HEK293T (cell line): ENCODE data around the gene USP50.
"Not testable (repeated sequence)": the region's sequence is repeated elsewhere in the genome, so short reads cannot be mapped to it uniquely, and the experiment has no call there.

Experiments used
- CTCF ChIA-PET: fragments of 350-600 bp; formaldehyde crosslinking; extraction: SDS; loops from one replicate; lab custom pipeline; 2021; ENCODE audit warnings: antibody characterized with exemption, inconsistent platforms; lab: Yijun Ruan, JAX
- POLR2A ChIA-PET: fragments of 350-600 bp; formaldehyde crosslinking; extraction: SDS; loops from one replicate; lab custom pipeline; 2020; ENCODE audit warnings: antibody characterized with exemption, inconsistent platforms; lab: Yijun Ruan, JAX
- DNase-seq: peaks from one replicate; pipeline ENCODE4 v3.0.0; 2012; ENCODE audit warnings: mixed read lengths; ENCODE audit errors: extremely low spot score
- ARNT ChIP-seq: fragments of 450-650 bp; IDR thresholded peaks from 2 replicates; pipeline ENCODE4 v1.6.1; 2017; ENCODE audit warnings: mild to moderate bottlenecking
- BHLHE40 ChIP-seq: fragments of 450-650 bp; IDR thresholded peaks from 2 replicates; pipeline ENCODE4 v1.6.1; 2016; ENCODE audit warnings: mild to moderate bottlenecking, moderate library complexity, borderline replicate concordance
- CTBP1 ChIP-seq: fragments of 450-650 bp; IDR thresholded peaks from 2 replicates; pipeline ENCODE4 v1.6.1; 2016; ENCODE audit warnings: borderline replicate concordance
- ELF4 ChIP-seq: fragments of 450-650 bp; IDR thresholded peaks from 2 replicates; pipeline ENCODE4 v1.6.1; 2017; ENCODE audit warnings: antibody characterized with exemption
- FOXA1 ChIP-seq: fragments of 450-650 bp; IDR thresholded peaks from 2 replicates; pipeline ENCODE4 v1.6.1; 2016; ENCODE audit warnings: mild to moderate bottlenecking
- FOXK2 ChIP-seq: fragments of 450-650 bp; IDR thresholded peaks from 2 replicates; pipeline ENCODE4 v1.6.1; 2016; ENCODE audit warnings: mild to moderate bottlenecking
- FOXM1 ChIP-seq: fragments of 450-650 bp; IDR thresholded peaks from 2 replicates; pipeline ENCODE4 v1.6.1; 2017; ENCODE audit warnings: mild to moderate bottlenecking, borderline replicate concordance
- HDGF ChIP-seq: fragments of 450-650 bp; IDR thresholded peaks from 2 replicates; pipeline ENCODE4 v1.6.1; 2017; ENCODE audit warnings: antibody characterized with exemption, borderline replicate concordance
- L3MBTL2 ChIP-seq: fragments of 450-650 bp; conservative IDR thresholded peaks from 2 replicates; pipeline ENCODE4 v1.6.1; 2016; ENCODE audit warnings: mild to moderate bottlenecking
- LEF1 ChIP-seq: fragments of 450-650 bp; IDR thresholded peaks from 2 replicates; pipeline ENCODE4 v1.6.1; 2017; ENCODE audit warnings: mild to moderate bottlenecking, borderline replicate concordance
- NFRKB ChIP-seq: fragments of 450-650 bp; IDR thresholded peaks from 2 replicates; pipeline ENCODE4 v1.6.1; 2016; ENCODE audit warnings: mild to moderate bottlenecking, moderate library complexity
- SP1 ChIP-seq: fragments of 450-650 bp; IDR thresholded peaks from 2 replicates; pipeline ENCODE4 v1.6.1; 2017
- SUZ12 ChIP-seq: fragments of 450-650 bp; IDR thresholded peaks from 2 replicates; pipeline ENCODE4 v1.6.1; 2016; ENCODE audit warnings: mild to moderate bottlenecking
- TARDBP ChIP-seq: fragments of 450-650 bp; IDR thresholded peaks from 2 replicates; pipeline ENCODE4 v1.6.1; 2016
- ZNF384 ChIP-seq: fragments of 450-650 bp; IDR thresholded peaks from 2 replicates; pipeline ENCODE4 v1.6.1; 2016
- TF ChIP-seq, protein P1 (sequence below): fragments of 450-650 bp; IDR thresholded peaks from 2 replicates; pipeline ENCODE4 v1.6.1; 2016

Gene USP50

DNA sequence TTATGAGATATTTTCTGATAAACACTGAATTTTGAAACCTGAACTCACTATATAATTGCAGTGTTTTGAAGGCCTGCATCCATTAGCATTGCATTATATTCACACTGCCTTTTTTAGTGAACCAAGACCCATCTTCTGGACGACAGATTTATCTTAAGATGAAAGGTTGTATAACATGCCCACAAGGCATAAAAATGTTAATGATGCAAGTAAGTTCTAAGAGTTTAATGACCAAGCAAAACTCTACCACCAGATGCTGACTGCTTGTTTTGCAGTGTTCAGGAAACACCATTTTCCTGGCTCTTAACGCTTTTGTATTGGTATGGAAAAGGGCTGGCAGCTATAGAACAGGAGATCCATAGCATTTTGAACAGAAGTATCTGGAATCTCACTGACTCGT lies 46.1 kb downstream of the USP50 start:
- TF ChIP-seq ARNT = no peak
- no peak for DNase-seq
- POLR2A ChIA-PET = no interaction called here
- CTCF ChIA-PET = no interaction called here

DNA sequence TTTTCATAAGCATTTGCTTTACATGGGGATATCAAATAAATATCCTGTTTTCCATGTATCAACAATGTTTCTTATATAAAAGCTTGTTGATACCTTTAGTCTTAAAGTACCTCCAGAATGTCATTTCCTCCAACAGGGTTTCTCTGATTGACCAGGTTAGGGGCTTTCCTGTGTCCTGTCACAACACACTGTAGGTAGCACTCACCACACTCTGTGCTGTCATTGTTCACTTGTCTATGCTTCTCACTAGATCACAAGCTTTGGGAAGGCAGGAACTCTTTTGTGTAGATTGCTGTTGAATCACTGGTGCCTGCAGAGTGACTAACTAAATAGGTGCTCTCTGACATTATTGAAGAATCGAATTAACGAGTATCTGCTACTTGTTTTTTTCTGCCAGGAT lies 49.8 kb downstream of the USP50 start:
- ChIA-PET POLR2A (no interaction called here), CTCF (no interaction called here)
- DNase-seq = no peak
- no peak for TF ChIP-seq FOXA1
- no peak for TF ChIP-seq LEF1
- no peak for TF ChIP-seq CTBP1
- TF ChIP-seq FOXK2 = no peak
- TF ChIP-seq NFRKB = no peak
- TF ChIP-seq ELF4 = no peak
- TF ChIP-seq ARNT = no peak
- TF ChIP-seq BHLHE40 = no peak
- TF ChIP-seq SP1 = no peak

DNA sequence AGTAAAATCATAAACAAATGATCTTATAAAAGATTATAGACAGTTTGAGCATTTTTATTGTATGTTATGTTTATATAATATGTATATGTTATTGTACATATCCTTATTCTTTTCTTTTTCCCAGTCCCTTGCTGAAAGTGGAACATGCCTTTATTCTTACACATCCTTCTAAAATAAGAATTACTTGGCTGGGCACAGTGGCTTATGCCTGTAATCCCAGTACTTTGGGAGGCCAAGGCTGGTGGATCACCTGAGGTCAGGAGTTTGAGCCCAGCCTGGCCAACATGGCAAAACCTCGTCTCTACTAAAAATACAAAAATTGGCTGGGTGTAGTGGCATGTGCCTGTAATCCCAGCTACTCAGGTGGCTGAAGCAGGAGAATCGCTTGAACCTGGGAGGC lies 51.9 kb downstream of the USP50 start:
- CTCF ChIA-PET = interaction anchor here (1.0 kb wide), 1 partner anchor 11 kb away, joined by 3 read pairs; no protein-coding TSS in a partner anchor
- DNase-seq, POLR2A ChIA-PET: not testable (repeated sequence)

DNA sequence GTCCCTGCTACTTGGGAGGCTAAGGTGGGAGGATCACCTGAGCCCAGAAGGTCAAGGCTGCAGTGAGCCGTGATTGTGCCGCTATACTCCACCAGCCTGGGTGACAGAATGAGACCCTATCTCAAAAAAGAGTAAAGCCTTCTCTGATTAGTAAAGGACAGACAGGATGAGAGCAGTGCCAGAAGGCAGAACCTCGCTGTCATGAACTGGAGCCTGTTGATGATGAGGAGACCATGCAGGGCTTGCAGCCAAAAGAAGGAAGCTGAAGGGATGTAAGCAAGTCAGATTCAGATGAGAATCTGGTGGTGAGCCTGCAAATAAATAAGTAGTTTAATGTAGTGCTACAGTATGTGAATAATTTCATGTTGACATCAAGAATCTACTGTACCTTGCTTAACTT lies 52.8 kb downstream of the USP50 start:
- no peak for DNase-seq
- ChIA-PET CTCF (no interaction called here), POLR2A (no interaction called here)
- no peak for TF ChIP-seq TARDBP

DNA sequence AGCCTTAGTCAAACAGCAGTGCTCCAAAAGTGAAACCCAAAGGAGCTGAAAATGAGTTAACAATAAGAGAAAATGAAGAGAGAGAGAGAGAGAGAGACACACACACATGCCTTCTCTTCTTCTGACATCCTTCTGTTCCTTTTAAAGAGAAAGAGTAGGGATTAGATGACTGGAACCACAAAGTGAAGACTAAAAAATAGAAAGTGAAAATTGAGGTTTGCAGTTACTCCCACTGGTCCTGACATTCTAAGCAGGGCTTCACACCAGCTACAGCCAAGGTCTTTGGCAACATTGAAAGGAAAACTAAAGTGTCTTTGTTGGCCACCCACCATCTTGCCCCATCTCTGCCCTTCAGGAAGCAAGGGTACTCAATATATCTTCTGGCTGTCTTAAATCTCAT lies 59.2 kb downstream of the USP50 start:
- POLR2A ChIA-PET = no interaction called here
- no peak for DNase-seq
- CTCF ChIA-PET = no interaction called here
- TF ChIP-seq ELF4 (no peak), LEF1 (no peak), FOXM1 (no peak), SP1 (no peak), ARNT (no peak), FOXK2 (no peak), CTBP1 (no peak), ZNF384 (no peak), SUZ12 (no peak), BHLHE40 (no peak), FOXA1 (no peak), L3MBTL2 (no peak)

DNA sequence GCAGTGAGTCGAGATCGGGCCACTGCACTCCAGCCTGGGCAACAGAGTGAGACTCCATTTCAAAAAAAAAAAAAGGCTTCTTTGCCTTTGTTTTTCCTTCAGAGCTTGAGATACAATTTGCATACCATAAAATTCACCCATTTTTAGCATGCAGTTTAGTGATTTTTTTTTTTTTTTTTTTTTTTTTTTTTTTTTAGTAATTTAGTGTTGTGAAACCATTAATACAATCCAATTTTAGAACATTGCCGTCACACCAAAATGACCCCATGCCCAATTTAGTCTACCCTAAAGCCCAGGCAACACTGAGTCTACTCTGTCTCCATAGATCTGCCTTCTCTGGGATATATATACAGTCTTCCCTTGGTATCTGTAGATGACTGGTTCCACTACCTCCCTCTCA lies 61.1 kb downstream of the USP50 start:
- no peak for DNase-seq
- TF ChIP-seq, protein P1, sequence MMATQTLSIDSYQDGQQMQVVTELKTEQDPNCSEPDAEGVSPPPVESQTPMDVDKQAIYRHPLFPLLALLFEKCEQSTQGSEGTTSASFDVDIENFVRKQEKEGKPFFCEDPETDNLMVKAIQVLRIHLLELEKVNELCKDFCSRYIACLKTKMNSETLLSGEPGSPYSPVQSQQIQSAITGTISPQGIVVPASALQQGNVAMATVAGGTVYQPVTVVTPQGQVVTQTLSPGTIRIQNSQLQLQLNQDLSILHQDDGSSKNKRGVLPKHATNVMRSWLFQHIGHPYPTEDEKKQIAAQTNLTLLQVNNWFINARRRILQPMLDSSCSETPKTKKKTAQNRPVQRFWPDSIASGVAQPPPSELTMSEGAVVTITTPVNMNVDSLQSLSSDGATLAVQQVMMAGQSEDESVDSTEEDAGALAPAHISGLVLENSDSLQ = no peak
- TF ChIP-seq HDGF (no peak), FOXM1 (no peak), FOXA1 (no peak), NFRKB (no peak), FOXK2 (no peak), BHLHE40 (no peak), ELF4 (no peak), SUZ12 (no peak), L3MBTL2 (no peak), ZNF384 (no peak), CTBP1 (no peak), ARNT (no peak), TARDBP (no peak)
- ChIA-PET POLR2A (no interaction called here), CTCF (interaction anchor here (0.7 kb wide), 1 partner anchor 334 kb away, joined by 4 read pairs; no protein-coding TSS in a partner anchor)

DNA sequence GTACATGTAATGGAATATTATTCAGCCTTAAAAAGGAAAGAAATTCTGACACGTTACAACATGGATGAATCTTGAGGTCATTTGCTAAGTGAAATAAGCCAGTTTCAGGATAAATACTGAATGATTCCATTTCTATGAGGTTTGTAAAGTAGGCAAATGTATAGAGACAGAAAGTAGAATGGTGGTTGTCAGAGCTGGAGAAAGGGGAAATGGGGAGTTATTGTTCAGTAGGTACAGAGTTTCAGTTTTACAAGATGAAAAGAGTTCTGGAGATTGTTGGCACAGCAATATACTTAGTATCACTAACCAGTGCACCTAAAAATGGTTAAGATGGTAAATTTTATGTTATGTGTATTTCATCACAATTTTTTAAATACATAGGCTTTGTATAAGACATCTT lies 61.7 kb downstream of the USP50 start:
- TF ChIP-seq FOXK2 (no peak), ARNT (no peak), HDGF (no peak), SUZ12 (no peak), CTBP1 (no peak), TARDBP (no peak), SP1 (no peak), FOXA1 (no peak), LEF1 (no peak)
- TF ChIP-seq, protein P1 = no peak
- CTCF ChIA-PET = no interaction called here
- DNase-seq = no peak
- POLR2A ChIA-PET = no interaction called here

DNA sequence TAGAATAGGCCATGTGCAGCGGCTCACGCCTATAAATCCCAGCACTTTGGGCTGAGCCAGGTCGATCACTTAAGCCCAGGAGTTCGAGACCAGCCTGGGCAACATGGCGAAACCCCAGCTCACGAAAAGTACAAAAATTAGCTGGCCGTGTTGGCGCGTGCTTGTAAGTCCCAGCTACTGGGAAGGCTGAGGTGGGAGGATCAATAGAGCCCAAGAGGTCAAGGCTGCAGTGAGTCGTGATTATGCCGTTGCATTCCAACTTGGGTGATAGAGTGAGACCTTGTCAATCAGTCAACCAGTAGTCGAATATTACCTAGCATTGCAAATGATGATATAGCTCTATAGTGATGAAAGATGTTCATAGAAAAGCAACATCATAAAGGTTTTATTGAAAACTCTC lies 70.3 kb downstream of the USP50 start:
- CTCF ChIA-PET = no interaction called here
- TF ChIP-seq, protein P1 = no peak
- TF ChIP-seq LEF1 (no peak), NFRKB (no peak), ZNF384 (no peak), FOXA1 (no peak), SP1 (no peak), SUZ12 (no peak), BHLHE40 (no peak), FOXM1 (no peak), L3MBTL2 (no peak), CTBP1 (no peak), ELF4 (no peak), HDGF (no peak)
- DNase-seq = no peak
- POLR2A ChIA-PET = no interaction called here
